Posterior vena cava (tissue), 2 donors: ENCODE measurements around the gene PRR14. TPM values are rescaled to one million over a fixed set of nuclear protein-coding genes. Genes with fewer than 3 reads are reported as not detected.

Experiments
- DNase-seq: peaks from one replicate; pipeline ENCODE4 v3.0.0-alpha.2; 2020; ENCODE audit warnings: low spot score
- intact Hi-C, 2 donors: fragments of 100-400 bp; cut with DNase I; formaldehyde crosslinking; loops; one replicate each; pipeline versions ENCODE4 v1.14.1 to v1.14.2; 2022 to 2023
- total RNA-seq, 2 donors: library from RNA; stranded (reverse); fragmentation: NEBNext Ultra II Directional; extraction: Animal tissue kit (Norgen Biotek cat#: 25700); gene quantifications; one replicate each; pipeline ENCODE4 v1.2.1, GENCODE V29; 2021
- donor health status: DM: yes; HTN: yes; CAD: no.
- donor health status: DM: yes; HTN: yes; CAD: no.

The PRR14 gene
- total RNA-seq, 2 donors from 2014 or later: 34.5 to 38.5 TPM

GRCh38 chr16:30656974-30657865, 6.5 kb downstream of the PRR14 start:
- intact Hi-C loops: no loop called here
- DNase-seq: no peak

- intact Hi-C loops: no loop called here
- DNase-seq: peak; percentile 100
Measured at GRCh38 chr16:30657866-30658730, 7.3 kb downstream of the PRR14 start, which contains the start of gene FBRS. FBRS (plus strand) TSS chr16:30658431; CDS start chr16:30659519, 1,088 bp downstream.

DNA sequence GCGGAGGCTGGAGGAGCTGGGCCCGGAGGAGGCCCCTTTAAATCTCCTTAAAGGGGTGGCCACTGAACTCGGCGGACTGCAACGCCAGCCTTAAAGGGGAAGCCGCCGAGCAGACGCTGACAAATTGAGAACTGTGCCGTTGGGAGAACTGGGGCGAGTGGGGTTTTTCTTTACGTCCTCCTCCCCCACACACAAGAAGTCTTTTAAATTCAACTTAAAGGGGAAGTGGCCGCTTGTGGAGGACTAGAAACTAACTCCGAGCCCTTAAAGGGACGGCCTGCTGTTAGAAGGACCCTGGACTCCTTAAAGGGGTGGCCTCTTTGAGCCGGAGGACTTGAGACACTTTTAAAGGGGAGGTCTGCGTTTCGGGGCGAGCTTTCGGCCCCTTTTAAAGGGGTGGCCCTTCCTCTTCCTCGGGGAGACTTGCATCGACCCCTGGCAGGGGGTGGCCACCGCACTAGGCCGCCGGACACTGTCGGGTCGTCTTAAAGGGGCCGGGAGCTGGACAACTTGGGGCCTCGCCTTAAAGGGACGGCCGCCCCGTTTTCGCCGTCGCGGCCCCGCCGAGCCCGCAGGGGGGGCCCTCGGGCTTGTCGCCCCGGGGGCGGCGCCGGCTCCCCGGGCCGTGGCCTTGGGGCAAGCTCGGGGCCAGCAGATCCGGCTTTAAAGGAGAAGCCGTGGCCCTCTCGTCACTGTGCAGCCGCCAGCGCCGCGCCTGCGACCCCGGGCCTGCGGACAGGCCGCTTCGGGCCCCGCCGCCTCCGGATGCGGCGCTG, 8.2 kb downstream of the PRR14 start:
- intact Hi-C loops: no loop called here

DNA sequence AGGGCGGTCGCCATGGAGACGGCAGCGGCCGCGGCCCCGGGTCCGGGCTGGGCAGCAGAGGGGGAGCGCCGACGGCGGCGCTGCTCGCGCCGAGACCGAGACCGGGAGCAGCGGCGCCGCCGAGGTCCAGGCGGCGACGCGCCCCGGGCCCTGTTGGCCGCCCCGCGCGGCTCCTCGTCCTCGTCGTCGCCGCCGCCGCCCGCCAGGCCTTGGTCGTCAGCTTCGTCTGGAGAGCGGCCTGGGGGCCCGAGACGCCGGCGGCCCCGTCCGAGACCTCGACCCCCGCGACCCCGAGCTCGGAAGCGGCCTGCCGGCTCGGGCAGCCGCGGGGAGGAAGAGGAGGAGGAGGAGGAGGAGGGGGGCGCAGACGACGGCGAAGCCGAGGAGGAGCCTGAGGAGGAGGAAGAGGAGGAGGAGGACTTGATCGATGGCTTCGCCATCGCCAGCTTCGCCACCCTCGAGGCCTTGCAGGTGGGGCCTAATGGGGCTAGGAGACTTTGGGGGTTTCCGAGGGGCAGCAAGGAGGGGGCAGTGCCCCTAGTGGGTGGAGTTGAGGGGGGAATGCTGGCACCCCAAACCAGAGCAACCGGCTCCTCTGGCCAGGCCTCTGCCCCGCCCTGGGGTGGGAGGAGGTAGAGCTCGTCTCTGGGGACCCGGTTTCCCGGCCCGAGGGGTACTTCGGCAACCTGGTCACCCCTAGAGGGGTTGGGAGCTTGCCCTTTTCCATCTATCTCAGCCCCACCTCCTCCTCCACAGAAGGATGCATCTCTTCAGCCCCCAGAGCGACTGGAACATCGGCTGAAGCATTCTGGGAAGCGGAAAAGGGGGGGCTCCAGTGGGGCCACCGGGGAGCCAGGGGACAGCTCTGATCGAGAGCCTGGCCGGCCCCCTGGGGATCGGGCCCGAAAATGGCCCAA, 9.0 kb downstream of the PRR14 start:
- intact Hi-C loops: loop anchor here in 1 of 2 donors (10.0 kb wide), 1 partner anchor 515 kb away; no protein-coding TSS in a partner anchor
- peak; percentile 84 for DNase-seq

More for the DNA sequence above, 8.2 kb downstream of the PRR14 start:
- peak; percentile 95 for DNase-seq

- intact Hi-C loops: loop anchor here in 1 of 2 donors (10.0 kb wide), 1 partner anchor 514 kb away; no protein-coding TSS in a partner anchor
- DNase-seq: no peak
Measured at GRCh38 chr16:30660424-30661261, 9.9 kb downstream of the PRR14 start.

DNA sequence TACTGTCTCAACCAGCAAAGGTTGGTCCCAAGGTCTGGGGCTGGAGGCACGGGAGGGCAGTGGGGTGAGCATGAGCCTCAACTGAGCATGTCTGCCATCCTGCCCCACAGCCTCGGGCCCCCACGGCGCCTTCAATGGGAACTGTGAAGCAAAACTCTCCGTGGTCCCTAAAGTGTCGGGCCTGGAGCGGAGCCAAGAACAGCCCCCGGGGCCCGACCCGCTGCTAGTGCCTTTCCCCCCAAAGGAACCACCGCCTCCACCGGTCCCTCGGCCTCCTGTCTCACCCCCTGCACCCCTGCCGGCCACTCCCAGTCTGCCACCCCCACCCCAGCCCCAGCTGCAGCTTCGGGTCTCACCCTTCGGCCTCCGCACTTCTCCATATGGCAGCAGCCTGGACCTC, 11.7 kb downstream of the PRR14 start:
- DNase-seq: no peak

DNA sequence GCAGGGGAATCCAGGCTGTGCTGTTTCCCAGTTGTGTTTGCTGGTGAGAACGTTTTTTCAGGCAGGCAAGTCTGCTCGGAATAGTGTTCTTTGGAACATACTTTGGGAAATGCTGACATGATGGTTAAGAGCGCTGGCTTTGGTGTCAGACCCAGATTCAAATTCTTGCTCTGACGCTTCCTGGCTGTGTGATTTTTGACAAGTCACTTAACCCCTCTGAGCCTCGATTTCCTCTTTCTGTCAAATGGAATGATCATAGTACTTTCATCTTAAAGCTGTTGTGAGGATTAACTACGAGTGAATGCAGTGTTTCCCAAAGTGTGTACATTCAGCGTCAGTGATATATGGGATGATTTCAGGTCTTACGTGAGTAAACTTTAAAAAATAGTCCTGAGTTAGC, 12.3 kb downstream of the PRR14 start:
- no peak for DNase-seq
- intact Hi-C loops: loop anchor here in 1 of 2 donors (10.0 kb wide), 1 partner anchor 512 kb away; no protein-coding TSS in a partner anchor

More for the DNA sequence above, 11.7 kb downstream of the PRR14 start:
- intact Hi-C loops: loop anchor here in 1 of 2 donors (10.0 kb wide), 1 partner anchor 512 kb away; no protein-coding TSS in a partner anchor

GRCh38 chr16:30663820-30664219, 13.1 kb downstream of the PRR14 start:
- DNase-seq: no peak
- intact Hi-C loops: loop anchor here in 1 of 2 donors (10.0 kb wide), 1 partner anchor 511 kb away; no protein-coding TSS in a partner anchor

DNA sequence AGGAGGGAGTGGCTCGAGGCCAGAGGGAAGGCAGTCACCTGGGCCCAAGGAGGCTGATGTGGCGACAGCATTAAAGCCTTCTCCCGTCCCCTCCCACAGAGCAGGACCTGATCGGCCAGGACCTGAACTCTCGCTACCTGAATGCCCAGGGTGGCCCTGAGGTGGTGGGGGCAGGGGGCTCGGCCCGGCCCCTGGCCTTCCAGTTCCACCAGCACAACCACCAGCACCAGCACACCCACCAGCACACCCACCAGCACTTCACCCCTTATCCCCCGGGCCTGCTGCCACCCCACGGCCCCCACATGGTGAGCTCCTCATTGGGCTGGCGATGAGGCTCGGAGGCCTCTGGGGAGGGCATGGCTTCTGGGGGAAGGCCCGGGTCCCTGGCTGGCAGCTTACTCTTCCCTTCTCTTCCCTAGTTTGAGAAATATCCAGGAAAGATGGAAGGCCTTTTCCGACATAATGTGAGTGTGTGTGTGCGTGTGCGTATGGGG, 13.9 kb downstream of the PRR14 start:
- no peak for DNase-seq
- intact Hi-C loops: loop anchor here in 1 of 2 donors (10.0 kb wide), 1 partner anchor 510 kb away; no protein-coding TSS in a partner anchor

GRCh38 chr16:30665155-30665829, 14.5 kb downstream of the PRR14 start:
- intact Hi-C loops: loop anchor here in 1 of 2 donors (10.0 kb wide), 1 partner anchor 510 kb away; no protein-coding TSS in a partner anchor

DNA sequence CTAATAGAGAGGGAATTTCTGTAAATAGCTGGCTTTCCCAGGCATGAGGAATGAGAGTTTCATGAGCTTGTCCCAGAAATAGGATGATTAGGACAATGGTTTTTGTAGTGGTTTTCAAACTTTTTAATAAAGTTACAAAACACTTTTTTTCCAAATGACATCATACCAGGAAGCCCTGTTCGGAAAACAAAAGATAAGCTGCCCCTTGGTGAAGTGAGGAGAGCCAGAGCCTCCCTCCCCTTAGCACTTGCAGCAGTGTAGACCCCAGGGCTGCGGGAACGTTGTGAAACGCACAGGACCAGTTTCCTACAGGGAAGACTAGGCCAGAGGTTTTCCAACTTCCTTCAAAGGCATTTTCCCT, 15.1 kb downstream of the PRR14 start:
- intact Hi-C loops: loop anchor here in 1 of 2 donors (10.0 kb wide), 1 partner anchor 509 kb away; no protein-coding TSS in a partner anchor
- no peak for DNase-seq

More at GRCh38 chr16:30665155-30665829, 14.5 kb downstream of the PRR14 start:
- no peak for DNase-seq

DNA sequence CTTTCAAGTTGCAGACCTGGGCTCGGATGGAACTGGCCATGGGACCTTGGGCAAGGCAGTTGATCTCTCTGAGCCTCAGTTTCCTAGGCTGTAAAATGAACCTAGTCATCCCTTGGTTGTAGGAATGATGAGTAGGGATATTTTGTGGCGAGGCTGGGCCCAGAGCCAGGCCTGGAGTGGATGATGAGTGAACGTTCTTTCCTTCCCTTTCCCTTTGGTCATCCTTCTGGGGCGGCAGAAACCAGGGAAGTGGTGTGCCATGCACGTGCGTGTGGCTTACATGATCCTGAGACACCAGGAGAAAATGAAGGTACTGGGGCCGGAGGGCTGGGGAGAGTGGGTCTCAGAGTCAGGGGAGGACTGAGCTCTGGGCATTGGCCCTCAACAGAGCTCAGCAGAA, 15.9 kb downstream of the PRR14 start:
- no peak for DNase-seq
- intact Hi-C loops: loop anchor here in 1 of 2 donors (10.0 kb wide), 1 partner anchor 508 kb away; no protein-coding TSS in a partner anchor

DNA sequence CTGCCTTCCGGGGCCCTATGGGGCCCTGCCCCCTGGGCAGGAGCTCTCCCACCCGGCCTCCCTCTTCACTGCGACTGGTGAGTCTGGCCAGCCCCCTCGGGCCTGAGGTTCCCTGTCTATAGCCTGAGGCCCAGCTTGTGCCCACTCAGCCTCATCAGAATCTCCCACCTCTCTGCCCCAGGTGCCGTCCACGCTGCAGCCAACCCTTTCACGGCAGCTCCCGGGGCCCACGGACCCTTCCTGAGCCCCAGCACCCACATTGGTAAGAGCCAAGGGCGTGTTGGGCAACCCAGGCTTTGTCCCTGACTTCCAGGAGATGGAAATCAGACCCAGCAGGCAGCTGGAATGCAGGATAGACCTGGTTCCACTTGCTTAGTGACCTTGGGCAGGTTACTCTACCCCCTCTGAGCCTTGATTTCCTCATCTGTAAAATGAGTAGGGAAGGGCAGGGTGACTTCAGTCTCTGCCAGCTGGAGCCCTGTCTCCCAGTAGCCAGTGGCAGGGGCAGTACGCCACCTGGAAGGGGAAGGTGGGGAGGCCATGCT, 16.7 kb downstream of the PRR14 start:
- intact Hi-C loops: loop anchor here in 1 of 2 donors (10.0 kb wide), 1 partner anchor 507 kb away; no protein-coding TSS in a partner anchor
- DNase-seq: no peak

DNA sequence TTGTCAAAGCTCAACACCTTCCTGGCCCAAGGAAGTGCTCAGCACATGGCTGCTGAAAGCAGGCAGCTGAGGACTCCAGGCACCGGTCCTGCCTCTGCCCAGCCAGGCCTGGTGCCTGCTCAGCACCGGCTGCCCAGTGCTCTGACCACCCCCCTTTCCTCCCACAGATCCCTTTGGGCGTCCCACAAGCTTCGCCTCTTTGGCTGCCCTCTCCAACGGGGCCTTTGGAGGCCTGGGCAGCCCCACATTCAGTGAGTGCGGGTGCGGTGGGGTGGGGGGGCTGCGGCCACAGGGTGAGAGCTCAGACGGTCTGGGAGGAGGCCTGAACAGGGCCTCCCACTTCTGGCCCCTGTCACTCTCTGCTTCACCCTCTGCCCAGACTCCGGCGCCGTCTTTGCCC, 17.6 kb downstream of the PRR14 start:
- intact Hi-C loops: loop anchor here in 1 of 2 donors (10.0 kb wide), 1 partner anchor 506 kb away; no protein-coding TSS in a partner anchor
- no peak for DNase-seq
